GM18502 (cell line): ENCODE measurements around the gene APOBEC2.

Source experiments
- ATAC-seq: cut with Tn5 transposase; IDR thresholded peaks from one replicate; pipeline ENCODE4 v1.9.1; 2021; ENCODE audit warnings: mild to moderate bottlenecking; ENCODE audit not compliant: unreplicated experiment, poor library complexity

Gene APOBEC2

GRCh38 chr6:41036601-41037000, 16.4 kb upstream of the APOBEC2 start:
- ATAC-seq, result no peak

GRCh38 chr6:41037107-41037900, 15.7 kb upstream of the APOBEC2 start:
- no peak for ATAC-seq

- no peak for ATAC-seq
These were observed 14.8 kb upstream of the APOBEC2 start for GRCh38 chr6:41038205-41038604.

GRCh38 chr6:41039060-41039998, 13.7 kb upstream of the APOBEC2 start, which contains the start of gene UNC5CL:
Gene UNC5CL, minus strand, starts transcription at chr6:41039221. Its CDS starts 4,147 bp downstream, at chr6:41035074.
- ATAC-seq, result no peak

- ATAC-seq, result no peak
These were observed 12.7 kb upstream of the APOBEC2 start for GRCh38 chr6:41040101-41040939.

- no peak for ATAC-seq
These were observed 12.0 kb upstream of the APOBEC2 start for GRCh38 chr6:41040940-41041536.

- no peak for ATAC-seq
These were observed 10.6 kb upstream of the APOBEC2 start, which contains the start of gene TSPO2 for GRCh38 chr6:41042226-41043055. Gene TSPO2, plus strand, starts transcription at chr6:41042467. Its CDS starts 519 bp downstream, at chr6:41042986.

GRCh38 chr6:41043151-41043550, 9.9 kb upstream of the APOBEC2 start:
- ATAC-seq, result no peak

- no peak for ATAC-seq
These were observed 7.3 kb upstream of the APOBEC2 start for GRCh38 chr6:41045664-41046063.

- ATAC-seq, result no peak
These were observed 6.9 kb upstream of the APOBEC2 start for GRCh38 chr6:41046084-41046483.

GRCh38 chr6:41047306-41047705, 5.7 kb upstream of the APOBEC2 start:
- ATAC-seq, result no peak

- no peak for ATAC-seq
These were observed 5.0 kb upstream of the APOBEC2 start for GRCh38 chr6:41047745-41048732.

- ATAC-seq, result no peak
These were observed 3.5 kb upstream of the APOBEC2 start for GRCh38 chr6:41049521-41049920.

- ATAC-seq, result no peak
These were observed 3.0 kb upstream of the APOBEC2 start for GRCh38 chr6:41049955-41050354.

- no peak for ATAC-seq
These were observed 2.5 kb upstream of the APOBEC2 start for GRCh38 chr6:41050536-41050935.

- no peak for ATAC-seq
These were observed 1.1 kb upstream of the APOBEC2 start for GRCh38 chr6:41051873-41052272.

GRCh38 chr6:41054511-41054910, 1.5 kb downstream of the APOBEC2 start:
- ATAC-seq, result no peak

- no peak for ATAC-seq
These were observed 2.1 kb downstream of the APOBEC2 start for GRCh38 chr6:41055149-41055548.
